HFF-Myc (cell line): ENCODE results near the gene TMPRSS15.

Source experiments
- DNase-seq: peaks from one replicate; pipeline ENCODE4 v3.0.0-alpha.2; 2011; ENCODE audit warnings: low read depth; ENCODE audit errors: extremely low read depth
- H3K4me3 ChIP-seq: replicated peaks from 2 replicates; pipeline ENCODE4 v1.5.1; 2011; ENCODE audit warnings: low read depth, mild to moderate bottlenecking, control low read depth, low read length
- TF ChIP-seq, protein P1 (sequence below): IDR thresholded peaks from 2 replicates; pipeline ENCODE4 v1.5.1; 2012; ENCODE audit warnings: mild to moderate bottlenecking, low read depth, low read length, control low read depth; ENCODE audit errors: missing control alignments

The TMPRSS15 gene

DNA sequence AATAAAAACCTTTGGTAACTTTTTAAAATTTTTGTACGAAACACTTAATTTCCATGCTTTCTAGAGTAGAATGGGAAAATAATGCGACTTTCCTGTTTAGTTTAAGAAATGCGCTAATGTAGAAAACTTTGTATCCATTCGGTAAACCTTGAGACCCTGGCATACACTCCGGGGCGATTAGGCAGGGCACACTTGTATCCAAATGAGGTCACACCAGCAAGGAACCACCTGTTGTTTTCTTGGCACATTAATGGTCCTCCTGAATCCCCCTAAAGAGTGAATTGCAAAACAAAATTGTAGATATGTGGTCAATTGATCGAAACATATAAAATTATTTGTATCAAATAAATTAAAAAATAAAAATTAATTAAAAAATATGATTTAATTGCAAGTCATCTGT is 133.7 kb downstream of the TMPRSS15 start:
- no peak overlapping the region for H3K4me3 ChIP-seq
- TF ChIP-seq, protein P1, sequence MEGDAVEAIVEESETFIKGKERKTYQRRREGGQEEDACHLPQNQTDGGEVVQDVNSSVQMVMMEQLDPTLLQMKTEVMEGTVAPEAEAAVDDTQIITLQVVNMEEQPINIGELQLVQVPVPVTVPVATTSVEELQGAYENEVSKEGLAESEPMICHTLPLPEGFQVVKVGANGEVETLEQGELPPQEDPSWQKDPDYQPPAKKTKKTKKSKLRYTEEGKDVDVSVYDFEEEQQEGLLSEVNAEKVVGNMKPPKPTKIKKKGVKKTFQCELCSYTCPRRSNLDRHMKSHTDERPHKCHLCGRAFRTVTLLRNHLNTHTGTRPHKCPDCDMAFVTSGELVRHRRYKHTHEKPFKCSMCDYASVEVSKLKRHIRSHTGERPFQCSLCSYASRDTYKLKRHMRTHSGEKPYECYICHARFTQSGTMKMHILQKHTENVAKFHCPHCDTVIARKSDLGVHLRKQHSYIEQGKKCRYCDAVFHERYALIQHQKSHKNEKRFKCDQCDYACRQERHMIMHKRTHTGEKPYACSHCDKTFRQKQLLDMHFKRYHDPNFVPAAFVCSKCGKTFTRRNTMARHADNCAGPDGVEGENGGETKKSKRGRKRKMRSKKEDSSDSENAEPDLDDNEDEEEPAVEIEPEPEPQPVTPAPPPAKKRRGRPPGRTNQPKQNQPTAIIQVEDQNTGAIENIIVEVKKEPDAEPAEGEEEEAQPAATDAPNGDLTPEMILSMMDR: no peak
- no peak for DNase-seq

DNA sequence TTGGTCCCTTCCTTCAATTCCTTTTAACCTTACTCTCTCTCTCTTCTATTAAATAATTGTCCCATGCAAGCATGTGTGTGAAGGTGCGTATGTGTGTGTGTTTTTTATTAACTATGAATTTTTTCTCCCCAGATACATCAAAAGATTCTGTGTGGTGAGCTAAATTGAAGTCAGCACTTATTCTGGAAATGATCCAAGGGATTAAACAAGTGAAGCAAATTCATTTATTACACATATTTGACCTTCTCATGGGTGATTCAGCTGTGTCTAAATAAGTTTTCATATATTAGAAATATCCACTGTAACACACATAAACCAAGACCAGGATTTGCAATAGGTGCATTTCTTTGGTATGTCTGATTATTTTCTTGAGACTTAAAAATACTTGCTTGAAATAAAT is 134.7 kb downstream of the TMPRSS15 start:
- DNase-seq: no peak
- TF ChIP-seq, protein P1: no peak
- H3K4me3 ChIP-seq: no peak overlapping the region

DNA sequence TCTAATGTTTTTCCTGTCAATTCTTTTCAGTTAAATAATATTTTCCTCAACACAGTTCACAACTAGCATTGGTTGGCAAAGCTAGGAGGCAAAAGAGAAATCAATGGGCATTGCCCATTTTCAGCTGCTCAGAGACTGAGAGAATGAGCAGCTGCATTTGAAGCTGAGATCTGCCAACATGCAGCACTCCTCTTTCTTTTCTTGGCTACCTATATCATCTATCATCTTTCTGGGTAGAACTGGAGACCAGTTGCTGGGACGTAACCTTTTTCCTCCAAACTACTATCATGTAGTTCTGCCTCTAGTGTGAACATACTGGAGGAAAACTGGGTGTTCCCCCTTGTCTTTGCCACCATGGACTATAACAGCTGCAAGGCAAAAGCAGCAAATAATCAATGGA is 136.1 kb downstream of the TMPRSS15 start:
- TF ChIP-seq, protein P1: no peak
- no peak for DNase-seq
- H3K4me3 ChIP-seq: no peak overlapping the region

DNA sequence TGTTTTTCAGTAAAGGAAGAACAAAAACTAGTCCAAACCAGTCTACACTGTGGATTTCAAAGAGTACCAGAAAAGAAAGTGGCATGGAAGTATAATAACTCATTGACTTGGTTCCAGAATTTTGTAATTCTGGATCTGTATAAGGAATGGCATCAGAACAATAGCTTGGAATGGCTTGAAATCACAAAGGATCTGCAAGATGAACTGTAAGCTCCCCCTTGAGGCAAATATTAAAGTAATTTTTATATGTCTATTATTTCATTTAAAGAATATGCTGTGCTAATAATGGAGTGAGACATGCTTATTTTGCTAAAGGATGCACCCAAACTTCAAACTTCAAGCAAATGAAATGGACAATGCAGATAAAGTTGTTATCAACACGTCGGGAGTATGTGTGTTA is 137.6 kb downstream of the TMPRSS15 start:
- TF ChIP-seq, protein P1: no peak
- DNase-seq: no peak
- no peak overlapping the region for H3K4me3 ChIP-seq

DNA sequence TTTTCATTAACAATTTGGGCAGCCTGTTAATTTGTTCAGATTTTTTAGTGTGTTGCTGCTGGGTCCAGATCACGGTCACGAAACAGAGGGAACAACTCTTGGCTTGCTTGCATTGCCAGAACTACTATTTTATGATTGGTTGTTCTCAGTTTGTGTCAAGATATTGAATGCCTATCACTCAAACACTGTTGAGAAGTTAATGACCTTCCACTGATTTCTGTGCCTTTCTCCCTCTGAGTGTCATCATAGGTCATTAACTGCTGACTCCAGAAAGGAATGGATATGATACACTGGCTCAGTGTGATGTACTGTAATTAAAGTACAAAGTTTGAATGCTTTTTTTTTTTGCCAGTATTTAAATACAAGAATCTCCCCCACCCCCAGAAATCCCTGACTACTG is 149.8 kb downstream of the TMPRSS15 start:
- no peak overlapping the region for H3K4me3 ChIP-seq
- TF ChIP-seq, protein P1: no peak
- DNase-seq: no peak

DNA sequence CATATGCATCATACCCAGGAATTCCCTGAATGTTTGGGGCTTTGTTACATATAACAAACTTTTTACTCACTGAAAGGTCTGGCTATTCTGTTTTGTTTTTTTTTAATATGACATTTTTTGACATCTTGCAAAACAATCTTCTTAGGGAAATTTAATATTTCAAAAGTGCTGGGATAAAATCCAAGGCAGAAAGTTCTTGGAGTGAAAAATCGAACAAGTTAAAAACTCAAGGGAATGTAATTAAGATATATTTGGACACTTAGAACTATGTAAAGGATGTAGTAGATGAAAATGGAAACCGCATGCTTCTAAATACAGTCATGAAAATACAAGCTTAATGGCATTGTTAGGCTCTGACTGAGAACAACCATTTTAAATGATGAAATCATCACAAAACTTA is 150.4 kb downstream of the TMPRSS15 start:
- no peak for DNase-seq
- TF ChIP-seq, protein P1: no peak

DNA sequence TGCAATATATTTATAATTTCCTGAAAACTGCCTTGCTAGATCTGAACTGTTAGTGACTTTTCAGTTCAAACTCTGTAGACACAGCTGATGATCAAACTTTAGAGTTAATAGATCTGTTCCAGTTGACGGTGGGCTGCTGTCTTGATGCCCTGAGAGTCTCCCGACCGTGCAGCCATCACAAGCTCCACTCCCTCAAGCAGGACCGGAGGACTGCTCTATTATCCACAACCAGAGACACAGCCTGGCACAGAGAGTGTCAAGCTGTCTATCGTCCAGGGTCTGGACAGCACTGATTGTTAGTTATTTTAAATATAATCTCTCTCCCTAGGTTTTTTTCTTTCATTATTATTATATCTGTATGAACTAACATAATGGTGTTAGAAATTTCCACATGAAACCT is 150.9 kb downstream of the TMPRSS15 start:
- no peak overlapping the region for H3K4me3 ChIP-seq
- TF ChIP-seq, protein P1: no peak
- DNase-seq: no peak

More for the DNA sequence above, 150.4 kb downstream of the TMPRSS15 start:
- no peak overlapping the region for H3K4me3 ChIP-seq
